Liver (tissue), 9 donors: ENCODE data around the gene ZNF410. TPM values are rescaled to one million over a fixed set of nuclear protein-coding genes. Genes with fewer than 3 reads are reported as not detected.
"Not testable (repeated sequence)": the region's sequence is repeated elsewhere in the genome, so short reads cannot be mapped to it uniquely, and the experiment has no call there.

ENCODE experiments used
- DNase-seq: peaks from one replicate; pipeline ENCODE4 v3.0.0-alpha.2; 2017; ENCODE audit warnings: low spot score
- H3K27ac ChIP-seq, 2 donors: one replicate each; pipeline ENCODE4 v1.7.0; 2013; ENCODE audit warnings: inconsistent platforms in 2 of 2, low read length in 2 of 2, control low read depth in 1 of 2, low read depth in 1 of 2, mild to moderate bottlenecking in 1 of 2
- H3K27me3 ChIP-seq, 4 donors: one replicate each; pipeline versions ENCODE4 v1.6.1 to v1.7.0; 2013; ENCODE audit warnings: low read length in 3 of 4, inconsistent platforms in 1 of 4, mild to moderate bottlenecking in 1 of 4, moderate library complexity in 1 of 4; ENCODE audit not compliant: control insufficient read depth in 4 of 4, insufficient read depth in 4 of 4
- H3K36me3 ChIP-seq, 4 donors: one replicate each; pipeline versions ENCODE4 v1.6.1 to v1.7.0; 2013; ENCODE audit warnings: low read length in 3 of 4, mild to moderate bottlenecking in 3 of 4, low read depth in 1 of 4, moderate library complexity in 1 of 4; ENCODE audit not compliant: control insufficient read depth in 4 of 4, insufficient read depth in 3 of 4
- H3K4me1 ChIP-seq, 4 donors: one replicate each; pipeline versions ENCODE4 v1.6.1 to v1.7.0; 2013; ENCODE audit warnings: low read length in 3 of 4, mild to moderate bottlenecking in 3 of 4, moderate library complexity in 1 of 4; ENCODE audit not compliant: control insufficient read depth in 4 of 4, insufficient read depth in 4 of 4
- H3K4me3 ChIP-seq, 3 donors: one replicate each; pipeline versions ENCODE4 v1.6.1 to v1.7.0; 2013; ENCODE audit warnings: low read length in 3 of 3, control low read depth in 1 of 3, low read depth in 1 of 3, mild to moderate bottlenecking in 1 of 3
- H3K9ac ChIP-seq, 2 donors: one replicate each; pipeline ENCODE4 v1.7.0; 2013; ENCODE audit warnings: low read length in 2 of 2, mild to moderate bottlenecking in 2 of 2, moderate library complexity in 2 of 2, control low read depth in 1 of 2, low read depth in 1 of 2
- H3K9me3 ChIP-seq, 4 donors: one replicate each; pipeline versions ENCODE4 v1.6.1 to v1.7.0; 2013; ENCODE audit warnings: low read length in 3 of 4; ENCODE audit not compliant: control insufficient read depth in 4 of 4
- ATF3 ChIP-seq: IDR thresholded peaks from 2 replicates; pipeline ENCODE4 v1.6.1; 2016; ENCODE audit warnings: antibody characterized with exemption
- EGR1 ChIP-seq, 2 donors: IDR thresholded peaks; 2 replicates each; pipeline ENCODE4 v1.6.1; 2016 to 2018; ENCODE audit warnings: antibody characterized with exemption in 2 of 2, low read depth in 2 of 2
- FOXA2 ChIP-seq: IDR thresholded peaks from 2 replicates; pipeline ENCODE4 v1.6.1; 2016; ENCODE audit warnings: antibody characterized with exemption
- GABPA ChIP-seq, 2 donors: IDR thresholded peaks in 1 of 2; conservative IDR thresholded peaks in 1 of 2; 2 replicates each; pipeline ENCODE4 v1.6.1; 2016; ENCODE audit warnings: antibody characterized with exemption in 2 of 2, mild to moderate bottlenecking in 1 of 2, moderate library complexity in 1 of 2
- HNF4A ChIP-seq, 2 donors: conservative IDR thresholded peaks; 2 replicates each; pipeline ENCODE4 v1.6.1; 2016; ENCODE audit warnings: antibody characterized with exemption in 2 of 2, mild to moderate bottlenecking in 2 of 2
- HNF4G ChIP-seq: IDR thresholded peaks from 2 replicates; pipeline ENCODE4 v1.6.1; 2016; ENCODE audit warnings: antibody characterized with exemption
- JUND ChIP-seq, 2 donors: IDR thresholded peaks; 2 replicates each; pipeline ENCODE4 v1.6.1; 2016; ENCODE audit warnings: antibody characterized with exemption in 2 of 2
- MAX ChIP-seq: IDR thresholded peaks from 2 replicates; pipeline ENCODE4 v1.6.1; 2016; ENCODE audit warnings: antibody characterized with exemption
- NR2F2 ChIP-seq: IDR thresholded peaks from 2 replicates; pipeline ENCODE4 v1.6.1; 2016; ENCODE audit warnings: antibody characterized with exemption
- RAD21 ChIP-seq, 2 donors: IDR thresholded peaks; 2 replicates each; pipeline ENCODE4 v1.6.1; 2016; ENCODE audit warnings: antibody characterized with exemption in 2 of 2, mild to moderate bottlenecking in 2 of 2
- REST ChIP-seq: IDR thresholded peaks from 2 replicates; pipeline ENCODE4 v1.6.1; 2016; ENCODE audit warnings: antibody characterized with exemption, mild to moderate bottlenecking
- RXRA ChIP-seq, 2 donors: IDR thresholded peaks; 2 replicates each; pipeline ENCODE4 v1.6.1; 2017 to 2018; ENCODE audit warnings: antibody characterized with exemption in 2 of 2, mild to moderate bottlenecking in 1 of 2
- SP1 ChIP-seq: IDR thresholded peaks from 2 replicates; pipeline ENCODE4 v1.6.1; 2018; ENCODE audit warnings: antibody characterized with exemption, mild to moderate bottlenecking
- TAF1 ChIP-seq: conservative IDR thresholded peaks from 2 replicates; pipeline ENCODE4 v1.6.1; 2016; ENCODE audit warnings: antibody characterized with exemption, mild to moderate bottlenecking
- YY1 ChIP-seq: IDR thresholded peaks from 2 replicates; pipeline ENCODE4 v1.6.1; 2016; ENCODE audit warnings: antibody characterized with exemption, mild to moderate bottlenecking
- WGBS: extraction: QIAGEN DNeasy Blood & Tissue Kit; methylation state at CpG from one replicate; pipeline ENCODE4 v1.1.7; 2013; 5-methylcytosine and 5-hydroxymethylcytosine counted together
- polyA plus RNA-seq, 2 donors: library from polyadenylated mRNA; stranded (reverse) in 1 of 2; unstranded in 1 of 2; fragments of 200-250 nt in 1 of 2; fragments of >200 nt in 1 of 2; fragmentation: Nextera tagmentation in 1 of 2; extraction: Ambion mirVana in 1 of 2; gene quantifications; one replicate each; pipeline versions ENCODE4 v1.2.1 to v1.2.3, GENCODE V29; 2013 to 2015
- total RNA-seq, 2 donors: library from RNA; depleted of rRNA; stranded (reverse); fragments of >200 nt; gene quantifications; one replicate each; pipeline ENCODE4 v1.2.3, GENCODE V29; 2014
- TF ChIP-seq, protein P1 (sequence below): IDR thresholded peaks from 2 replicates; pipeline ENCODE4 v1.6.1; 2016; ENCODE audit warnings: antibody characterized with exemption
- donor health status: healthy.
- donor health status: healthy.
- donor health status: healthy.
- donor health status: healthy.
- donor health status: healthy.

ZNF410 gene
- total and polyA plus RNA-seq, 4 donors, result 11.2 to 33.0 (median 21.6) TPM

DNA sequence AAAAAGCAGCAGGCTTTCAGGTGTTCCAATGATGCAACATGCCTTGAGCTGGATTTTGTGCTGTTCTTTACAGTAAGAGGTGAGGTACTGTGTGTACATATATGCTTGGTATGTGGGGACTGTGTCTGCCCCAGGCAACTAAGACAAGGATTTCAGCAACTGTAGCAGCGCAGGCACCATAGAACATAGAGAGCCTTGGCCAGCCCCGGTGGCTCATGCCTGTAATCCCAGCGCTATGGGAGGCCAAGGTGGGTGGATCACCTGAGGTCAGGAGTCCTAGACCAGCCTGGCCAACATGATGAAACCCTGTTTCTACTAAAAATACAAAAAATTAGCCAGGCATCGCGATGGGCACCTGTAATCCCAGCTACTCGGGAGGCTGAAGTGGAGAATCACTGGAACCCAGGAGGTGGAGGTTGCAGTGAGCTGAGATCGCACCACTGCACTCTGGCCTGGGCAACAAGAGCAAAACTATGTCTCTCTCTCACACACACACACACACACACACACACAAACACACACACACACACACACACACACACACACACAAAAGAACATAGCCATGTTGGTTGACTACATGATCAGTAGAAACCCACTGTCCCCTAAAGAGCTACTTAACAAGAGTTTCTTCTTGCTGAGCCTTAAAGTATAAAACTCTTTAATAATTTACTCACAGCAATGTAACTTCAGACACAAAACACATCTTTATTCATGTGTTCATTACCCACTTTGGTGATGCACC is 48.2 kb upstream of the ZNF410 start:
- TF ChIP-seq SP1 (peak; percentile 33), YY1 (peak; percentile 34), HNF4A (conservative IDR thresholded peaks at IDR 0.05) (peak in 1 of 2 donors; percentile 45), RXRA (IDR thresholded peaks at IDR 0.05) (peak; percentile 53 to 64)
- peaks cover 7 to 23% (median 21%) of the 10 kb centered on the region in 4 donors for H3K4me1 ChIP-seq
- not testable (repeated sequence) for H3K9me3 ChIP-seq, H3K27me3 ChIP-seq, H3K9ac ChIP-seq, DNase-seq, H3K36me3 ChIP-seq, H3K4me3 ChIP-seq, H3K27ac ChIP-seq
- 44% methylated on average over 7 of the region's 7 CpGs for WGBS

DNA sequence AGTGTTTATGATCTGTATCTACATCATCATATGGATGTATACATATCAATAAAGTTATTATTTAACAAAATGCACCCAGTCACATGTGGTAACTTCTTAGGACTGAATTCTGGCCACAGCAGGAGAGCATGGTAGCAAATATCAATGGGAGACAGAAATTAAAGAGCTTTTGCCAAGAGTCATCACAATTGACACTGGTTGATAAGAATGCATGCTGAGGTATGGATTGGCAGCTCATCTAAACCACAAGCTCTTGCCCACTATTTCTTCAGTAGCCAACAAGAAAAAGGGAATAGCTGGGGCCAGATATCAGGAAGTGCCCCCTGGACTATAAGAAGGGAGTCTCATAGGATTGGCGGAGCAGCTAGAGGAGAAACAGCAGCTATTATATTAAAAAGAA is 44.5 kb upstream of the ZNF410 start:
- Histone ChIP-seq H3K4me1 (peaks cover 4 to 10% (median 8%) of the 10 kb centered on the region in 4 donors), H3K4me3 (no peak overlapping the region), H3K9me3 (no peaks in the 10 kb centered on the region), H3K36me3 (no peaks in the 10 kb centered on the region), H3K27me3 (no peaks in the 10 kb centered on the region), H3K9ac (no peak overlapping the region), H3K27ac (no peak overlapping the region)
- TF ChIP-seq YY1, result no peak
- no peak for TF ChIP-seq MAX
- TF ChIP-seq RAD21 (IDR thresholded peaks at IDR 0.05), result no peak
- no peak for TF ChIP-seq EGR1 (IDR thresholded peaks at IDR 0.05; ENCODE audit: low read depth in 2 of 2)
- TF ChIP-seq HNF4G, result no peak
- TF ChIP-seq TAF1, result no peak
- TF ChIP-seq RXRA (IDR thresholded peaks at IDR 0.05), result no peak
- no peak for TF ChIP-seq HNF4A (conservative IDR thresholded peaks at IDR 0.05)
- TF ChIP-seq FOXA2, result no peak
- no peak for TF ChIP-seq ATF3
- TF ChIP-seq, protein P1, sequence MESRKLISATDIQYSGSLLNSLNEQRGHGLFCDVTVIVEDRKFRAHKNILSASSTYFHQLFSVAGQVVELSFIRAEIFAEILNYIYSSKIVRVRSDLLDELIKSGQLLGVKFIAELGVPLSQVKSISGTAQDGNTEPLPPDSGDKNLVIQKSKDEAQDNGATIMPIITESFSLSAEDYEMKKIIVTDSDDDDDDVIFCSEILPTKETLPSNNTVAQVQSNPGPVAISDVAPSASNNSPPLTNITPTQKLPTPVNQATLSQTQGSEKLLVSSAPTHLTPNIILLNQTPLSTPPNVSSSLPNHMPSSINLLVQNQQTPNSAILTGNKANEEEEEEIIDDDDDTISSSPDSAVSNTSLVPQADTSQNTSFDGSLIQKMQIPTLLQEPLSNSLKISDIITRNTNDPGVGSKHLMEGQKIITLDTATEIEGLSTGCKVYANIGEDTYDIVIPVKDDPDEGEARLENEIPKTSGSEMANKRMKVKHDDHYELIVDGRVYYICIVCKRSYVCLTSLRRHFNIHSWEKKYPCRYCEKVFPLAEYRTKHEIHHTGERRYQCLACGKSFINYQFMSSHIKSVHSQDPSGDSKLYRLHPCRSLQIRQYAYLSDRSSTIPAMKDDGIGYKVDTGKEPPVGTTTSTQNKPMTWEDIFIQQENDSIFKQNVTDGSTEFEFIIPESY, result no peak
- no peak for TF ChIP-seq REST
- no peak for TF ChIP-seq NR2F2
- no peak for TF ChIP-seq SP1
- TF ChIP-seq GABPA (IDR thresholded peaks at IDR 0.05 in 1 of 2, conservative IDR thresholded peaks at IDR 0.05 in 1 of 2), result no peak
- no peak for TF ChIP-seq JUND (IDR thresholded peaks at IDR 0.05)
- WGBS, result 98% methylated on average over 1 of the region's 1 CpG
- no peak for DNase-seq
